Spleen (tissue), 7 donors: ENCODE measurements around the gene FAAP20.

Source experiments
- CTCF ChIP-seq, 11 experiments: fragments of 200-600 bp in 7 of 11; fragments of 450-650 bp in 4 of 11; sonication (generic) in 4 of 11; IDR thresholded peaks in 8 of 11; conservative IDR thresholded peaks in 3 of 11; 1 replicate in 7 of 11; 2 replicates in 4 of 11; pipeline versions ENCODE4 v1.4.0 to v1.8.0; 2016 to 2021; ENCODE audit warnings: antibody characterized with exemption in 11 of 11, inconsistent platforms in 4 of 11, mild to moderate bottlenecking in 1 of 11
- POLR2A ChIP-seq, 3 donors: fragments of 450-650 bp; IDR thresholded peaks; one replicate each; pipeline ENCODE4 v1.5.1; 2017; ENCODE audit warnings: antibody characterized with exemption in 3 of 3, mild to moderate bottlenecking in 1 of 3
- donor health status: DM: no; HTN: no; CAD: no; lungs with moderate emphysema.
- donor health status: DM: no; HTN: no; CAD: no.
- donor health status: DM: no; HTN: no; CAD: no.

- TF ChIP-seq CTCF (IDR thresholded peaks at IDR 0.05 in 8 of 11, conservative IDR thresholded peaks at IDR 0.05 in 3 of 11) (no peak), POLR2A (IDR thresholded peaks at IDR 0.05) (no peak)
Observed at GRCh38 chr1:2242814-2243725, 48.5 kb upstream of the FAAP20 start.
